NCI-H146 (cell line): ENCODE results near the gene INAVA.
"Not testable (repeated sequence)": the region's sequence is repeated elsewhere in the genome, so short reads cannot be mapped to it uniquely, and the experiment has no call there.

ENCODE experiments used
- DNase-seq: peaks from one replicate; lab custom pipeline; 2025; lab: John Stamatoyannopoulos, UW

INAVA gene

DNA sequence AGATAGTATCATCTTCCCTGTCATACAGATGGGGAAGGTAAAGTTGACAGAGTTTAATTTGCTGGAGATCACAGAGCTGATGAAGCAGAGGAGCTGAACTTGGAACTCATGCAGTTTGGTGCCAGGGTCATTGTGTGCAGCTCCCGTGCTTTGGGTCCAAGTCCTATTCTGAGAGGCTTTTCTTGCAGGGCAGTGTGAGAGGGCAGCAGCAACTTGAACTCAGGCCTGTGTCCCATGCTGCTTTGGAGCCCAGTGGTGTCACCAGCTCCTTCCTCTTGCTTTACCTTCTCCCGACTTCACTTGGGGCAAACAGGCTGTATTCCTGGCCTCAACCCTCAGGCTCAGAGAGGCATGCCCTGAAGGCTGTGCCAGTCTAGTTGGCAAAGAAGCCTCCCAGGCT, 24.7 kb downstream of the INAVA start:
- no peak for DNase-seq

DNA sequence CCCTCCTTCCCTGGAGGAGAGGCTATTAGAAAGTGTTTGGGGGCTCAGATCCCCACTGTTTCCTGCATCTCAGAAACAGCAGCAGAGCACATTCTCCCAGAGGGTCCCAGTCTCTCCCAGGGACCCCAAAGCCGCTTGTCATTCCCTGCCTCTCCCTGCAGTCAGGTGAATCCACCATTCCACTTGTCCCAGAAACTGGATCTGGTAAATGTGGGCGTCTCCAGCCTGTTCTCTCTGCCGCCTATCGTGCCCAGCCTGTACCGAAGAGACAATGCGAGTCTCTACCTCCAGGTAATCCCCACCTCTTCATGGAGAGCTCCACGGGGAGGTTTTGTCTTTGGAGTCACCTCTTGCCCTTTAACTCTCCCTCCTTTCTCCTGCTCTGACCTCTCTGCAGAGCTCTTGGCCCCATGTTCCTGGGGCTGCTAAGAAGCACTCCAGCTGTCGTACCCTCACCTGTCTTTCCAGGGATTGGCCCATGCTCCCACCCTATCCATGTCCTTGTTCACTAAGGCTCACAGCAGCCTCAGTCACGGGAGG, 26.9 kb downstream of the INAVA start:
- DNase-seq: peak; percentile 47

DNA sequence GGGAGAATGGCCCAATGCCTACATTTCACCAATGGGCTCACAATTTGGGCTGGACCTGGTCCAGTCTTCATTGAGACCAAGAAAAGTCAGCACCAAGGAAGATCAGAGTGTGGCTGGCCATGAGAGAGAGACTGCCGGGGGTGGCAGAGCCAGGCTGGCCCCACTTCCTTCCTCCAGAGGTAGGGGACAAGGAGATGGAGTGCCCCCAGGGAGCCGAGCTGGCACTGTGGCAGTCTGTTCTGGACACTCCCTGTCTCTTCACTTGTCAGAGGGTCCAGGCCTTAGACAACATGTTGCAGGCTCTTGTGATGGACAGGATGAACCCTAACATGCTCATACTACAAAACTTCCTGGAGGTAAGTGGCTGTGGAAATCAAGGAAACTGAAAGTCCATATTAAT, 27.7 kb downstream of the INAVA start:
- DNase-seq: no peak

DNA sequence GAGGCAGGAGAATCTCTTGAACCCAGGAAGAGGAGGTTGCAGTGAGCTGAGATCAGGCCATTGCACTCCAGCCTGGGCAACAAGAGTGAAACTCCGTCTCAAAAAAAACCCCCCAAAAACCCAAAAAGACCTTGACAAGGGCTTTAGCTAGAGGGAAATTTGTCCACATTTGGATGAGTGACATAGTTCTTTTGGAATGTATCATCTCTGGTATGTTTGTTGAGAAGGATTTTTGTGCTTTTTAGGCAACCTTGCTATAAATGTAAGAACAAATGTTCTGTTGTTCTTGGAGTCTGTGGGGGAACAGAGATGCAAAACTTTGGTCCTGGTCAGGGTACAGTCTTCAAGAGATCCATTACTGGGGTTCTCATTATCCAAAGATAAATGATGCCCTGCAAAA, 28.9 kb downstream of the INAVA start:
- DNase-seq: no peak

DNA sequence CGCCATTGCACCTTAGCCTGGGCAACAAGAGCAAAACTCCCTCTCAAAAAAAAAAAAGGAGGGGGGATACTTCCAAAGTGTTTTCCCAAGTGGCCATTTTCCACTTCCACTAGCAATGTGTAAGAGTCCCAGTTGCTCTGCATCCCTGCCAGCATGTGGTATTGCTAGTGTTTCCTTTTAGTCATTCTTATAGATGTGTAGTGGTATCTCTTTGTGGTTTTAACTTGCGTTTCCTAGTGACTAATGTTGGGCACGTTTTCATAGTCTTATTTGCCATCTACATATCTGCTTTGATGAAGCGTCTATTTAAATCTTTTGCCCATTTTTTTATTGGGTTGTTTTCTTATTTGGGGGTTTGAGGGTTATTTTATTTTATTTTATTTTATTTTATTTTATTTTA, 31.1 kb downstream of the INAVA start:
- no peak for DNase-seq

DNA sequence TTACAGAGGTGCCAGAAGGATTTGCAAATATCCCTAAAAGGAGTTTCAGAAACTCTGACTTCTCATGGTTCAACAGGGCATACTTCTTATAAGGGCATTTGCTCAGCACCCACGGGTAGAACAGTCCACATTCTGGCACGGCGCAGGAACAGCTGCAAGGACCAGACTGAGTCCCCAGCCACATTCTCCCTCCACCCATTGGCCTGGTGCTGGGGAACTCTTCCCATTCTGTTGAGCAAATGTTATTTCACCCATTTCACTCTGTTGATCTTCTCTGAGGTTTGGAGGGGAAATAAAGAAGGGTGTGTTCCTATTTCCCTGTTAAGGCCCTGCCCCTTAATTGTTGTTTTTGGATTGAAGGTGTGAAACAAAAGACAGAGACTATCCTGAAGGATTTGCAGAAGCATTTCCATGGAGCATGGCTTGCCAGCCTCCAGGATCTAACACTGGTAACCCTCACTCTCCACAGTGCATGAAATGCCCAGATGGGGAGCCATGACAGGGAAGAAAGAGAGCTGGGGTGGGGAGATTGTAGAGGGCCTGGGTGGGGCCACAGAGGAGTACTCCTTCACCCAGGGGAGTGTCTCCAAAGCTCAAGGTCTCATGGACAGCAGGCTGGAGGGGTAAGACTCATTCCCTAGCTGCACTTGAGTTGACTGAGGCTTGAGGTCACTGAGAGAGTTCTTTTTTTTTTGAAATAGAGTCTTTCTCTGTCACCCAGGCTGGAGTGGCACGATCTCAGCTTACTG, 35.0 kb downstream of the INAVA start:
- DNase-seq: no peak

DNA sequence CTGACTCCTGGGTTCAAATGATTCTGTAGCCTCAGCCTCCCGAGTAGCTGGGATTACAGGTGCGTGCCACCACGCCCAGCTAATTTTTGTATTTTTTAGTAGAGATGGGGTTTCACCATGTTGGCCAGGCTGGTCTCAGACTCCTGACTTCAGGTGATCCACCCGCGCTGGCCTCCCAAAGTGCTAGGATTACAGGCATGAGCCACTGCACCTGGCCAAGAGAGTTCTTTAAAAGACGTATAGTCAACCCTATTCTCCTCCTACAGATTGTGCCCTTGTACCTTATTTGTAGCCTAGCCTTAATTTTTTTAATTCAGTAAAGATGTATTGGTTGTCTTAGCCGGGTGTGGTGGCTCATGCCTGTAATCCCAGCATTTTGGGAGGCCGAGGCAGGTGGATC, 35.6 kb downstream of the INAVA start:
- DNase-seq: not testable (repeated sequence)

DNA sequence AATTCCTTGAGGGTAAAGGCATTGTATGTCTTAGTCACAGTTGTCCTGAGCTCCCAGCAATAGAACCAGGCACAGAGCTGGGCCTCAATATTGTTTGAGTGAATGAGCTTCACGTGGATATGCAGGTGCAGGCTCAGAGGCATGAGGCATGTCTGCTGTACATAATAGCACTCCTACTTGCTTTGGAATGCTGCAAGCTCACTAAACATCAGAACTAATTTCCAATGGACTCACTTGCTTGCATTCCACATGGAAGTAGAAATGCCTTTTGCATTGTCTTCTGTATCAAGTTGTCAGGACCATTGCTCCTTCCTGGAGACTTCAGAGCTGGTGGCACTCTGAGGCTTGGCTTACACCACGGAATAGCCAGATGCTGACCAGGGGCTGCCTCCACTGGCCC, 37.1 kb downstream of the INAVA start:
- no peak for DNase-seq

DNA sequence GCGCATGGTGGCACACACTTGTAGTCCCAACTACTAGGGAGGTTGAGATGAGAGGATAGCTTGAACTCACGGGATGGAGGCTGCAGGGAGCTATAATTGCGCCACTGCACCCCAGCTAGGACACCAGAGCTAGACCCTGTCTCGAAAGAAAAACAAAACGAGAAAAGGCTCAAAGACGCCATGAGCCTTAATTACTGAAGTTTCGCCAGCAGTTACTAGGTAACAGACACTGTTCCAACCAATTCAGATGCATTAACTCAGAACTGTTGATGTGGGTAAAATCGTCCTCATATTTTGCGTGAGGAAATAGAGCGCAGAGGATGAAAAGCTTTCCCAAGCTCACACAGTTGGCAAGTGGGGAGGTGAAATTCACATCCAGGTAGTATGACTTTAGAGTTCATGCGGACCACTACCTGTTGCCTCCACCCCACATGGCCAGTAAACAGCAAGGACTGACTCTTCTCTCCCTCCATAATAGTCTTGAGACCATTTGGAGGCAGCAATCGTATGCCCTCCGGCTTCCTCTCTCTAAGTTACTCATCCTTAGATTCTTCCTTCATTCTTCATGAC, 40.1 kb downstream of the INAVA start:
- no peak for DNase-seq

DNA sequence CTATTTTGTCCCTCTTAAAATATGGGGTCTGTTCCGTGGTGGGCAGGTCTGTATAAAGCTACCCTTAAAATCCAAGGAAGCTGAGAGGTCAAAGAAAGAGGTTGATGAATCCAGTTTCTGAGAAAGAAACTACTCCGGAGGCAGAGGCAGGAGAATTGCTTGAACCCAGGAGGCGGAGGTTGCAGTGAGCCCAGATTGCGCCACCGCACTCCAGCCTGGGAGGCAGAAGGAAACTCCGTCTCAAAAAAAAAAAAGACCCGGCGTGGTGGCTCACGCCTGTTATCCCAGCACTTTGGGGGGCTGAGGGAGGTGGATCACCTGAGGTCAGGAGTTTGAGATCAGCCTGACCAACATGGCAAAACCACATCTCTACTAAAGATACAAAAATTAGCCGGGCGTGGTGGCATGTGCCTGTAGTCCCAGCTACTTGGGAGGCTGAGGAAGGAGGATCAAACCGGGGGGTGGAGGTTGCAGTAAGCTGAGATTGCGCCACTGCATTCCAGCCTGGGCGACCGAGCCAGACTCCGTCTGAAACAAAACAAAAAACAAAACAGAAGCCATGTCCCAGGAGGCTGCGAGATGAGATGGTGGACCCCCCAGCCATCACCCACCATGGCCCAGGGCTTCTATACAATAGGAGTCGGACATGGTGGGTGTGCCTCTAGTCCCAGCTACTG, 40.7 kb downstream of the INAVA start:
- DNase-seq: not testable (repeated sequence)

DNA sequence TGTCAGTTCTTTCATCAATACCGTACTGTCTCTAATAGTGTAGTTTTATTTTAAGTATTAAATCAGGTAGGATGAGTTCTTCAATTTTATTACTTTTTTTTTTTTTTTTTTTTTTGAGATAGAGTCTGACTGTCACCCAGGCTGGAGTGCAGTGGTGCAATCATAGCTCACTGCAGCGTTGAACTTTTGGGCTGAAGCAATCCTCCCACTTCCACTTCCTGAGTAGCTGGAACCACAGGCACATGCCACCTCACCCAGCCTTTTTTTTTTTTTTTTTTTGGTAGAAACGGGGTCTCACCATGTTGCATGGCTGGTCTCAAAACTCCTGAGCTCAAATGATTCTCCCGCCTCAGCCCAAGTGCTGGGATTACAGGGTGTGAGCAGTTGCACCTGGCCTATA, 44.3 kb downstream of the INAVA start:
- no peak for DNase-seq

DNA sequence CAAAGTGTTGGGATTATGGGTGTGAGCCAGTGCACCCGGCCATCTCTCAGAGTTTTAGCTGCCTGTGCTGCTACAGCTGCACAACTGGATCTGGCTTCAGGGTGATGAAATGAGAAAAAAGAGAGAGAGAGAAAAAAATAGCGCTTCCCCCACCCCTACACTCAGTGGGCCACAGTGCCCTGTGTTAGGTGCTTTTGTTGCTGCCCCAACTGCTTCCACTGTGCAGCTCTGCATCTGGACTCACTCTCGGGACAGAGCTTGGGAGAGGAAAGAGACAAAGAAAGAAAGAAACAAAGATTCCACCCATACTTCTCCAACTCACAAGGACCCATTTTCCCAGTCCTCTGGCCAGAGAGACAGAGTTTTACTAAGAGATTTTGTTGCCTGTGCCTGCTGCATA, 50.4 kb downstream of the INAVA start:
- no peak for DNase-seq

DNA sequence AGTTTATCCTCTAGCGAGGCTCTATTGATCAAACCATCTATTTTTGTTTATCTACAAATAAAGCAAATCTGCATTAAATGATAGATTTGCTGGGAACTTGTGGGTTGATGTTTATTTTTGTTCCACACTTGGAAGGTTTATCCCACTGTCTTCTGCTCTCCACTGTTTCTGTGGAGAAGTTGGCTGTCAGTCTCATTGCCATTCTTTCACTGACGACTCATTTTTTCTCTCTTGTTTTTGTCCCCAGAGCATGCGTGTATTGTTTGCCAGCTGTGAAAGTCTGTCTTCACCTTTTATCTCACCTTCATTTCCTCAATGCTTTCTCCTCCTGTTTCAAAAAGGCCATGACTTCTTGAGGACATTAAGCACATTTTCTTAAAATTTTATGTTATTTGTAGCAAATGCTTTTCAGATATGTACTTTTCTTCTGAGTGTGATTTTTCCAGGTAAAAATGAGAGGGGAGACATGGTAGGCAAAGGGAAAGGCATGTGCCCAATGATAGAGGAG, 52.4 kb downstream of the INAVA start:
- no peak for DNase-seq

DNA sequence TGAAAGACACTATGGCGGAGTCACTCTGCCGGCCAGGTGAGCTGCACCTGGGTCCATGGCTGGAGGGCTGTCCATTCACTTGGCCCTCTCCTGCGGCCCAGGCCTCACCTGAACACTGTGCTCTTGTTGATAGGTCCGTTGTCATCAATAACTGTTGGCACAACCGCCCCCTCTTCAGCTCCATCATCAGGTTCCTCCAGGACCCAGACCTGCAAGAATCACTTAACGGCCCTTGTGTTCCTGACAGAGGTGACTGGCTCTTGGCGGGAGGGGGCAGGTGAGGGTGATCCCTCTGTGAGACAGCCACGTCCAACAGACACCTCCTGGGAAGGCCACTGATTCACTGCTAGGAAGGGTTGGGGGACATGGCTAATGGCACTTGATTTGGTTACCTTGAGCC, 54.9 kb downstream of the INAVA start:
- no peak for DNase-seq

DNA sequence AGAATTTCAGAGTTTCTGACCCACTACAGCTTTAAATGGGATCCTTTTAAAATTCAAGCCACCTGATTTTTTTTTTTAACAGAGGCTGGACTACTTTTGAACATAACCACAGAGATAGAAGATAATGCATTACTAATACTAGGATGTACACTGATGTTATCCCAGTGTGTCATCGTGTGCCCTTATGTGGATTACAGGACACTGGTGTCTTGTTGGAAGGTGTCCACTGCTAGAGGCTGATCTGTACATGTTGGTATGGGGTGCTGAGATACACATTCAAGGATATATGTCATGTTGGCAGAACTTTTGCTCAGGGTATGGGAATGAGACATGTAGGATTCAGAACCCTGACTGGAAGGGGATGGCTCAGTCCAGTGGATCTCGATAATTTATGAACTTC, 56.3 kb downstream of the INAVA start:
- DNase-seq: no peak

DNA sequence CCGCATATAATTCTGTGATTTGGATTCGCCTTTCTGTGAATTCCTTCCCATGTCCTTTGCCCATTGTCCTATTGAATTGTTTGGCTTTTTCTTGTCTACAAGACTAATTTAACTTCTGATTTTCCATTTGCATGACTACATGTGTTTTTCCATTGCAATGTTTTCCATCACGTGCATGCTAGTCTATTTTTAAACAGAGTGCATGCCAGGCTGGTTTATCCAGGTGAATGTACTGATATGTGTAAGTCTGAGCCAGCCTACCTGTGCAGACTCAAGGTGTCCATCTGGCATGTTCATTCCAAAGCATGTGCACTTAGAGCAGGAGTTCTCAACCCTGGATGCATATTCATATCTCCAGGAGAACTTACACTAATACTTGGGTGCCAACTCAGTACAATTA, 59.7 kb downstream of the INAVA start:
- DNase-seq: no peak

DNA sequence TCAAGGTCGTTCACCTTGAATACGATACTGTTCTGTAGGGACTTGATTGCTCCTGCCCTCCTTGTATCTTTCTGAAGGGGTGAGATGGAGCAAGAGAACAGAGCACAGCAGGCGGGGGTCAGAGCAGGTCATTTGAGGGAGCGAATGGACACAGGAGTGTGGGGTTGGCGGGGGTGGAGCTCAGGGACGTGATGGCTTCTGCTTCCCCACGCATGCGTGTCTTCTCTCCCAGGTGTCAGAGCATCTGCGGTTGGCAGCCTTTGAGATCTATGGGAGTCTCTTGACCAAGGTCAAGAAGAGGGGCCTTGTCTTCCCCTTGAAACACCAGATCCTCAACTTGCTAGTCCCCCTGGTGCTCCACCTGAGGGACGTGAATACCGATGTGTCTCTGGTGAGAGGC, 63.9 kb downstream of the INAVA start:
- DNase-seq: no peak

DNA sequence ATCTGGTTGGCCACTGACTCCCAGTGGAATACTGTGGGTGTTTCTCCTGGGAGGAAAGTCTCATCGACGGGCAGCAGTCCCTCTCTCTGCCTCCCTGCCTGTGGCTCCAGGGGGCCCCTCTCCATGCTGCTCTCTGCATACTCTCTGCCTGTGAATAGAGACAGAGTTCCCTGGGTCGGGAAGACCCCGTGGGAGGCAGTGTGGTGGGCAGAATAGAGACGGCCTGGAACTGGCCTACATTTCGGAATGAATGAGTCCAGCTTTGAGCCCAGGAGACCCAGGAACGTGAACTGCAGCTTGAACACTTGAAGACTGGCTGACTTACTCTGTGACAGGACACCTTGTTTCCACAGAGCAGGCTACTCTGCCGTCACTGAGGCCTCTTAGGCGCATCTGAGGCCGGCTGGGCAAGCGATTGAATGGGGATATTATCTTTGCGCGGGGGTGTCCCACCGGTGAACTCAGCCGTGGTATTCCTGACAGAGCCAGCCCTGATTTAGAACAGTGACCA, 64.8 kb downstream of the INAVA start:
- no peak for DNase-seq

DNA sequence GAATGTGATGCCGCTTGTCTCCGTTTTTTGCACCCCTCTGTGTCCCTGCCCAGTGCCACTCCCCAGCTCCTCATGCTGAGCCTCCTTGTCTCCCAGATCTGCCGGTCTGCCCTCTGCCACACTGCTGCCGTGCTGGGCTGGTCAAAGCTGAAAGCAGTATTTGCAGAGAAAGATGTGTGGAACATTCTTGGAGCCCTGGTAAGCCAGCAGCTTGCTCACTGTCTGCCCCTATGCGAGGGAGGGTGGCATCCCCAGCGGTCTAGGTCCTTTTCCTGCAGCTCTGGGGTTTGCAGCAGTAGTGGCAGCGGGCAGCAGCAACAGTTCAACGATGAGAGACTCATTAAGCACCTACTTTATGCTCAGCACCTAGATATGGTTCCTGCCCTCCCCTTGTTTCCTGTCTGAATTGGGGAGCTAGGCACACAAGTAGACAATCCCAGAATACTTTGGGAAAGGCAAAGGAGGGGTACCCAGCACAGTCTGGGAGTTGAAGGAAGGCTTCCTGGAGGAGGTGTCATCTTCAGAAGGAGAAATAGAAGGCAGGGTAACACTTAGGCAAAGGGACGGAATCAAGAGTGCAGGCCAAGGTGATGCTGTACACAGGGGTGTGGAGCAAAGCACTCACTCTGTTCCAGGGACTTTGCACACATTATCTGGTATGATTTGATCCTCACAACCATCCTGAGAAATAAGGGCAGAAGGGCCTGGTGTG, 65.7 kb downstream of the INAVA start:
- DNase-seq: no peak

DNA sequence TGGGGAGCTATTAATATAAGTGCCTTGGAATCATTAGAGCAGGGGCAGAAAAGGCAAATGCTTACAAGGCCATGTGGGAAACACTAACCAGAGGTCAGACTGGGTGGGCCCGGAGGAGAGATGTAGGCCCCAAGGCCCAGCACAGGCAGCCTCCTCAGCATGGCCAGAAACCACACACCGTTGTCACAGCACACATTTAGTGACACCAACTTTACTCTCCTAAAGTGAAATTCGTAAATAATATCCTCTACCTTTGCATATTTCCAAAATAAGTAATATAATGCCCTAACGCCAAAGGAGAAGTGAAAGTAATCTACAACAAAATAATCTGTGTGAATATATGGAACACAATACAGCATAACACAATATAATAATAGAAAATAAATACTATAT, 66.2 kb downstream of the INAVA start:
- no peak for DNase-seq

DNA sequence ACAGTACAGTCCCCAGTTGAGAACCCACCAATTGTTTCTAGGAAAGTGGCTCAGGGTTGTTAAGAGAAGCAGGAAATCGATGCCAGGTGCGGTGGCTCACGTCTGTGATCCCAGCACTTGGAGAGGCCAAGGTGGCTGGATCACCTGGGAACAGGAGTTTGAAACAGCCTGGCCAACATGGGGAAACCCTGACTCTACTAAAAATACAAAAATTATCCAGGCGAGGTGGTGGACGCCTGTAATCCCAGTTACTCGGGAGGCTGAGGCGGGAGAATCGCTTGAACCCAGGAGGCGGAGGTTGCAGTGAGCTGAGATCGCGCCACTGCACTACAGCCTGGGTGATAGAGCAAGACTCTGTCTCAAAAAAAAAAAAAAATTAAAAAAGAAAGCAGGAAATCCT, 67.5 kb downstream of the INAVA start:
- not testable (repeated sequence) for DNase-seq

DNA sequence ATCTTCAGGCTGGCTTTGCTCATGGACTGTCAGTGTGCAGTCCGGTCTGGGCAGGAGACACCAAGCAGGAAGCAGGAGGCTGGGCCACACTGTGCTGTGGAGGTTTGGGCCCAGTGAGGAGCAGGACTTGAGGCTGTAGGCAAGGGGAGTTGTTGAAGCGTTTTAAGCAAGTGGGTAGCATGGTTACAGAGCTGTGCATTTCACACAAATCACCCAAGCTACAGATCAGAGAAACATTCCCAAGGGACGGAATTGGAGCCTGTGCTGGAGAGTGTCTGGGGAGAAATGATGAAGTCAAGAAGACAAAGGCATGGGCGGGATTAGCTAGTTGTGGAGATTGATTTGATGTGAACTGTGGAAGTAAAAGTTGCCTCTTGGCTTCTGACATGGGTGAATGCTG, 67.9 kb downstream of the INAVA start:
- DNase-seq: no peak
